Activated naive CD8-positive, alpha-beta T cell treated with anti-CD3 and anti-CD28 coated beads for 36 hours (primary cell): ENCODE measurements around the gene ZFAND6. TPM values are rescaled to one million over a fixed set of nuclear protein-coding genes. Genes with fewer than 3 reads are reported as not detected.
"Not testable (repeated sequence)": the region's sequence is repeated elsewhere in the genome, so short reads cannot be mapped to it uniquely, and the experiment has no call there.

Experiments used
- DNase-seq: peaks from one replicate; pipeline ENCODE4 v3.0.0; 2021
- H3K27ac Mint-ChIP-seq: one replicate; pipeline ENCODE4 v1.8.0; 2022; ENCODE audit warnings: mild to moderate bottlenecking, moderate library complexity, mixed read lengths
- H3K27me3 Mint-ChIP-seq: one replicate; pipeline ENCODE4 v1.8.0; 2022; ENCODE audit warnings: mild to moderate bottlenecking, mixed read lengths
- H3K36me3 Mint-ChIP-seq: one replicate; pipeline ENCODE4 v1.8.0; 2021; ENCODE audit warnings: mild to moderate bottlenecking, mixed read lengths
- H3K4me1 Mint-ChIP-seq: one replicate; pipeline ENCODE4 v1.8.0; 2021; ENCODE audit warnings: mixed read lengths
- H3K4me3 Mint-ChIP-seq: one replicate; pipeline ENCODE4 v1.8.0; 2022; ENCODE audit warnings: mild to moderate bottlenecking, moderate library complexity, mixed read lengths
- H3K9me3 Mint-ChIP-seq: one replicate; pipeline ENCODE4 v1.8.0; 2022; ENCODE audit warnings: mixed read lengths
- total RNA-seq, 2 experiments: library from RNA; stranded (reverse); gene quantifications; one replicate each; pipeline ENCODE4 v1.2.3, GENCODE V29; 2021

The ZFAND6 gene
- 10 to 100 TPM; 25.5 to 28.7 TPM for total RNA-seq

- Mint-ChIP-seq H3K36me3 (no peaks in the 10 kb centered on the region), H3K4me1 (peaks cover 26% of the 10 kb centered on the region), H3K4me3 (peak within 1 kb of the TSS; percentile 91), H3K27me3 (no peaks in the 10 kb centered on the region), H3K27ac (peak within 1 kb of the TSS; percentile 88), H3K9me3 (no peaks in the 10 kb centered on the region)
- peak; percentile 97 for DNase-seq
These were observed at the start of gene ZFAND6 for GRCh38 chr15:80058851-80059785. ZFAND6 (plus strand) TSS chr15:80059676; CDS start chr15:80120345, 60,669 bp downstream.

DNA sequence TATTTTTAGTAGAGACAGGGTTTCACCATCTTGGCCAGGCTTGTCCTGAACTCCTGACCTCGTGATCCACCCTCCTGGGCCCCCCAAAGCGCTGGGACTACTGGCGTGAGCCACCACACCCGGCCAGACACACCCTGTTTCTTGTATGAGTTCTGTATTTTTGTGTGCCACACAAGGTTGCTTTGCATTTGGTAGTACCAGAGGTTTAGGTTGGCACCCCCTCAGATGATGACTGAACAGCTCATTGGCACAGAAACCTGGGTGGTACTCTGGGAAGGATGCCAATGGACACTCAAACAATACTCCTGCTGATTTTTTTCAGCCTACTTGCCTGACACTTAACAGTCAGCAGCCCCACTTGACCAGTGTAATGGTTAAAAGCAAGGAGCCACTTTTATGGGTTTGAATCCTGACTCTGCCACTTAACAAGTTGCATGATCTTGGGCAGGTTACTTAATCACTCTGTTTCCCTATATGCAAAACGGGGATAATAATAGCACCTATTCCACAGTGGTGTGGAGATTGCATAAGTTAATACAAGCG is 49.3 kb upstream of the ZFAND6 start:
- no peak for DNase-seq
- no peaks in the 10 kb centered on the region for H3K27me3 Mint-ChIP-seq
- H3K4me3 Mint-ChIP-seq: no peak overlapping the region
- H3K36me3 Mint-ChIP-seq: no peaks in the 10 kb centered on the region
- H3K9me3 Mint-ChIP-seq: no peaks in the 10 kb centered on the region
- H3K4me1 Mint-ChIP-seq: no peaks in the 10 kb centered on the region
- no peak overlapping the region for H3K27ac Mint-ChIP-seq

DNA sequence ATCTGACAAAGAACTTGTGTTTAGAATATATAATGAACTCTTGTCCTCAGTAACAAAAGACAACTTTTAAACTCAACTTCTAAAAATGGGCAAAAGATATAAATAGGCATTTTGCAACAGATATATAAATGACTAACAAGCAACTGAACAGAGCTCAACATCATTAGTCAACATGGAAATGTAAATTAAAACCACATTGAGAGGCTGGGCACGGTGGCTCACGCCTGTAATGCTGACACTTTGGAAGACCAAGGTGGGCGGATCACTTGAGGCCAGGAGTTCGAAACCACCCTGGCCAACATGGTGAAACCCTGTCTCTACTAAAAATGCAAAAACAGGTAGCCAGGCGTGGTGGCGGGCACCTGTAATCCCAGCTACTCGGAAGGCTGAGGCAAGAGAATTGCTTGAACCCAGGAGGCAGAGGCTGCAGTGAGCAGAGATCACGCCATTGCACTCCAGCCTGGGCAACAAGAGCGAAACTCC is 48.4 kb upstream of the ZFAND6 start:
- H3K9me3 Mint-ChIP-seq, H3K4me3 Mint-ChIP-seq, H3K27me3 Mint-ChIP-seq, H3K4me1 Mint-ChIP-seq, H3K36me3 Mint-ChIP-seq, DNase-seq, H3K27ac Mint-ChIP-seq: not testable (repeated sequence)

- Mint-ChIP-seq H3K27ac (no peak overlapping the region), H3K4me1 (no peaks in the 10 kb centered on the region), H3K36me3 (no peaks in the 10 kb centered on the region), H3K4me3 (no peak overlapping the region), H3K9me3 (no peaks in the 10 kb centered on the region), H3K27me3 (no peaks in the 10 kb centered on the region)
- DNase-seq: no peak
These were observed 47.9 kb upstream of the ZFAND6 start for GRCh38 chr15:80011596-80011995.

GRCh38 chr15:80012060-80012726 is 47.3 kb upstream of the ZFAND6 start:
- no peaks in the 10 kb centered on the region for H3K27me3 Mint-ChIP-seq
- no peaks in the 10 kb centered on the region for H3K36me3 Mint-ChIP-seq
- no peak for DNase-seq
- H3K27ac Mint-ChIP-seq: no peak overlapping the region
- no peaks in the 10 kb centered on the region for H3K4me1 Mint-ChIP-seq
- H3K4me3 Mint-ChIP-seq: no peak overlapping the region
- no peaks in the 10 kb centered on the region for H3K9me3 Mint-ChIP-seq

GRCh38 chr15:80014186-80014585 is 45.3 kb upstream of the ZFAND6 start:
- H3K27me3 Mint-ChIP-seq, DNase-seq, H3K4me1 Mint-ChIP-seq, H3K9me3 Mint-ChIP-seq, H3K4me3 Mint-ChIP-seq, H3K27ac Mint-ChIP-seq, H3K36me3 Mint-ChIP-seq: not testable (repeated sequence)

DNA sequence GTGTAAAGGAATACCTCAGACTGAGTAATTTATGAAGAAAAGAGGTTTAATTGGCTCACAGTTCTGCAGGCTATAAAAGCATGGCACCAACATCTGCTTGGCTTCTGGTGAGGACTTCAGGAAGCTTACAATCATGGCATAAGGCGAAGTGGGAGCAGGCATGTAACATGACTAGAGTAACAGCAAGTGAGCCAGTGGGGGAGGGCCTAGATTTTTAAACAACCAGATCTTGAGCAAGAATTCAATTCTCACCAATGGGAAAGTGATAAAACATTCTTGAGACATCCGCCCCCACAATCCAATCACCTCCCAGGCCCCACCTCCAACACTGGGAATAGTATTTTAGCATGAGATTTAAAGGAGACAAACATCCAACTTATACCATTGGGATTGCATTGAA is 44.3 kb upstream of the ZFAND6 start:
- Mint-ChIP-seq H3K36me3 (no peaks in the 10 kb centered on the region), H3K27me3 (no peaks in the 10 kb centered on the region), H3K4me3 (no peak overlapping the region), H3K4me1 (no peaks in the 10 kb centered on the region), H3K9me3 (no peaks in the 10 kb centered on the region), H3K27ac (no peak overlapping the region)
- no peak for DNase-seq

DNA sequence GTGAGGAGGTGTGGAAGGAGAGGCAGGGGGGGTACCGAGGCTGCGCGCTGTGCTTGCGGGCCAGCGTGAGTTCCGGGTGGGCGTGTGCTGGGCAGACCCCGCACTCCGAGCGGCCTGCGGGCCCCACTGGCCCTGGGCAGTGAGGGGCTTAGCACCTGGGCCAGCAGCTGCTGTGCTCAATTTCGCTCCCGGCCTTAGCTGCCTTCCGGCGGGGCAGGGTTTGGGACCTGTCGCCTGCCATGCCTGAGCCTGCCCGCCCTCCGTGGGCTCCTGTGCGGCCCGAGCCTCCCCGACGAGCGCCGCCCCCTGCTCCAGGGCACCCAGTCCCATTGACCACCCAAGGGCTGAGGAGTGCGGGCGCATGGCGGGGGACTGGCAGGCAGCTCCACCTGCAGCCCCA is 43.0 kb upstream of the ZFAND6 start:
- H3K36me3 Mint-ChIP-seq, DNase-seq, H3K27me3 Mint-ChIP-seq, H3K4me3 Mint-ChIP-seq, H3K4me1 Mint-ChIP-seq, H3K27ac Mint-ChIP-seq, H3K9me3 Mint-ChIP-seq: not testable (repeated sequence)

GRCh38 chr15:80017139-80017538 is 42.3 kb upstream of the ZFAND6 start:
- H3K4me3 Mint-ChIP-seq, H3K9me3 Mint-ChIP-seq, H3K27me3 Mint-ChIP-seq, H3K36me3 Mint-ChIP-seq, H3K27ac Mint-ChIP-seq, DNase-seq, H3K4me1 Mint-ChIP-seq: not testable (repeated sequence)

GRCh38 chr15:80019168-80019745 is 40.2 kb upstream of the ZFAND6 start:
- Mint-ChIP-seq H3K36me3 (no peaks in the 10 kb centered on the region), H3K27me3 (peaks cover 5% of the 10 kb centered on the region), H3K4me3 (no peak overlapping the region), H3K27ac (no peak overlapping the region), H3K4me1 (peaks cover 5% of the 10 kb centered on the region), H3K9me3 (no peaks in the 10 kb centered on the region)
- no peak for DNase-seq

- not testable (repeated sequence) for H3K36me3 Mint-ChIP-seq, H3K27me3 Mint-ChIP-seq, H3K9me3 Mint-ChIP-seq, H3K27ac Mint-ChIP-seq, H3K4me3 Mint-ChIP-seq, DNase-seq, H3K4me1 Mint-ChIP-seq
These were observed 39.3 kb upstream of the ZFAND6 start for GRCh38 chr15:80020149-80020548.

DNA sequence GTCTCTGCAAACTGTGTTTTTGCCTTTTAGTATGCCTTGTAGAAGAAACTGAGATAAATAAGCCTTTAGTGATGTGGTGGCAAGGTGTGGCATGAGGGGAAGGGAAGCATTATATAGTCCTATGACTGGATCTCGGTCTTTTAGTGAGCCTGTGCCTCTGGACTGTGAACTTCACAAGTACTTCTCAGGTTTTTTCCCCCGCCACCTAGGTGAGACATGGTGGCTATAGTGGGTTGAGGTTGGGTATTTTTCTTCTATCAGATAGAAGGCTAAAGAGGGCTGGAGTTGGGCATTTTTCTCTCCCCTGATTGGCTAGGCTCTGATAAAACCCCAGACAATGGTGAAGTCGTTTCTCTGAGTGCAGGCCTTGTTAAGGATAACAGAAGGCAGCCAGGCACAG is 38.7 kb upstream of the ZFAND6 start:
- no peaks in the 10 kb centered on the region for H3K36me3 Mint-ChIP-seq
- no peaks in the 10 kb centered on the region for H3K9me3 Mint-ChIP-seq
- H3K27me3 Mint-ChIP-seq: peaks cover 5% of the 10 kb centered on the region
- no peak for DNase-seq
- H3K27ac Mint-ChIP-seq: no peak overlapping the region
- H3K4me3 Mint-ChIP-seq: no peak overlapping the region
- H3K4me1 Mint-ChIP-seq: peaks cover 5% of the 10 kb centered on the region

DNA sequence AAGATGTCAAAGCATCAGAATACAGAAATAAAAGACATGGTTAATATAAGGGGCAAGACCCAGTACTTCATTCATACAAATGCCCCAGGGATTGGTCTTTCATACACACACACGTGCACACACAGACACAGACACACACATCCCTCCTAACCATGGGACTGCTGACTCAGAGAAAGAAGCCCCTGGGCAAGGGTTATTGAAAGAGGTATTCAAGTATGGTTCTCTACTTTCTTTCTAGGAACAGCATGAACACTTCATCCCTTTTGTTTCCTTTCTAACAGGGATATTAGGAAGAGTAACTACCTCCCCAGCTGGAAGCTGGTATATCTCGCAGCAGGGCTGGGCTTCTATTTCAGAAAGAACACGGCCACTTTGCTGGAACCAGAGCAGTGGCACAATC is 33.2 kb upstream of the ZFAND6 start:
- H3K4me1 Mint-ChIP-seq: peaks cover 12% of the 10 kb centered on the region
- H3K9me3 Mint-ChIP-seq: no peaks in the 10 kb centered on the region
- DNase-seq: no peak
- no peaks in the 10 kb centered on the region for H3K36me3 Mint-ChIP-seq
- H3K27ac Mint-ChIP-seq: no peak overlapping the region
- H3K27me3 Mint-ChIP-seq: peaks cover 5% of the 10 kb centered on the region
- no peak overlapping the region for H3K4me3 Mint-ChIP-seq

DNA sequence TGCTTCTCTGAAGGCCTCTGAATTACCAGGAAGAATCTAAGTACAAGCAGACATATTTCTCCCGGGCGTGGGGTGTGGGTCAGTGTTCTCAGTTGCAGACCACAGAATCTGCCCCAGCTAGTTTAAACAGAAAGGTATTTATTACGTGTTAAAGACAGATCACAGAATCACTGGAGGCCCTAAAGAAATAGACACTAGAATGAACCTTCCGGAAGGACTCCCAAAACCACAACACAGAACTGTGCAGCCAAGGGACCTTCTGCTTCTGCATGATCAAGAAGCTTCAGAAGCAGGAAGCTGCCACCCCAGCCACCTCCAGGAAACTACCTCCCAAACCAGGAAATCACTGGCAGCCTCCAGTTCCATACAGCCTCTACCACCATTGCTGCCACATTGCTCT is 32.7 kb upstream of the ZFAND6 start:
- Mint-ChIP-seq H3K27ac (no peak overlapping the region), H3K4me1 (peaks cover 8% of the 10 kb centered on the region), H3K27me3 (peaks cover 5% of the 10 kb centered on the region), H3K9me3 (no peaks in the 10 kb centered on the region), H3K4me3 (no peak overlapping the region), H3K36me3 (no peaks in the 10 kb centered on the region)
- DNase-seq: no peak

DNA sequence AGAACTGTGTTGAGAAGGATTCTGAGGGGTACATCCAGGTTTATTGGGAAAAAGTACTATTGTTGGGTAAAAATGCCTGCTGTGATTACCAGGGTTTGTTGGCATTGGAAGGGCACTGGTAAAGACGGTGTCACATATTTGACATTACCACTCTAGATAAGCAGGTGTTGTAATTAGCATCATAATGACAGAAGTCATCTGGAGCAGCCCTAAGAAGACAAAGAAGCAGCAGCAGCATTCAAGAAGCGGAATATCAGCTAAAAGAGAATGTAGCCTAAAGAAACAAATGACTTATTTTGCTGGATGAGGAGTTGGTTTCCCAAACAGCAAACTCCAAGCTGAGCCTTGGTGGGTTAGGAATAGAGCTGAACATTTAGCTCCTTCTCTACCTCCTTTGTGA is 30.5 kb upstream of the ZFAND6 start:
- H3K4me1 Mint-ChIP-seq: peaks cover 19% of the 10 kb centered on the region
- no peak for DNase-seq
- no peaks in the 10 kb centered on the region for H3K36me3 Mint-ChIP-seq
- H3K27ac Mint-ChIP-seq: no peak overlapping the region
- H3K9me3 Mint-ChIP-seq: no peaks in the 10 kb centered on the region
- no peaks in the 10 kb centered on the region for H3K27me3 Mint-ChIP-seq
- no peak overlapping the region for H3K4me3 Mint-ChIP-seq
